ENCODE results near the gene RHBDD3. TPM values are rescaled to one million over a fixed set of nuclear protein-coding genes. Genes with fewer than 3 reads are reported as not detected.

The RHBDD3 gene
- total RNA-seq, 1 donor from 2014 or later: 65.1 TPM

- Mint-ChIP-seq H3K27ac (peak overlapping the region; percentile 86), H3K4me1 (ENCODE audit: low read depth) (peaks cover 3% of the 10 kb centered on the region), H3K27me3 (peaks cover 4% of the 10 kb centered on the region), H3K9me3 (ENCODE audit: low read depth) (no peaks in the 10 kb centered on the region), H3K36me3 (ENCODE audit: insufficient read depth) (no peaks in the 10 kb centered on the region), H3K4me3 (ENCODE audit: low read depth) (peak overlapping the region; percentile 81)
- no peak for DNase-seq (ENCODE audit: low spot score, unreplicated experiment)
- no peak for TF ChIP-seq CTCF (IDR thresholded peaks at IDR 0.05; ENCODE audit: unreplicated experiment)
These were observed 39.9 kb upstream of the RHBDD3 start for GRCh38 chr22:29307596-29308147.

GRCh38 chr22:29306835-29307595 is 39.2 kb upstream of the RHBDD3 start:
- Mint-ChIP-seq H3K4me3 (ENCODE audit: low read depth) (peak overlapping the region; percentile 81), H3K27ac (peak overlapping the region; percentile 86), H3K4me1 (ENCODE audit: low read depth) (peaks cover 3% of the 10 kb centered on the region), H3K36me3 (ENCODE audit: insufficient read depth) (no peaks in the 10 kb centered on the region), H3K9me3 (ENCODE audit: low read depth) (no peaks in the 10 kb centered on the region), H3K27me3 (no peaks in the 10 kb centered on the region)
- no peak for TF ChIP-seq CTCF (IDR thresholded peaks at IDR 0.05; ENCODE audit: unreplicated experiment)
- peak; percentile 67 for DNase-seq (ENCODE audit: low spot score, unreplicated experiment)

GRCh38 chr22:29306175-29306834 is 38.5 kb upstream of the RHBDD3 start, which contains the start of gene GAS2L1:
GAS2L1 (plus strand) TSS chr22:29306650; CDS start chr22:29308106, 1,456 bp downstream.
- Mint-ChIP-seq H3K9me3 (ENCODE audit: low read depth) (no peaks in the 10 kb centered on the region), H3K27me3 (no peaks in the 10 kb centered on the region), H3K27ac (peak within 1 kb of the TSS; percentile 86), H3K4me3 (ENCODE audit: low read depth) (peak within 1 kb of the TSS; percentile 81), H3K36me3 (ENCODE audit: insufficient read depth) (no peaks in the 10 kb centered on the region), H3K4me1 (ENCODE audit: low read depth) (peaks cover 3% of the 10 kb centered on the region)
- DNase-seq (ENCODE audit: low spot score, unreplicated experiment): peak; percentile 64
- TF ChIP-seq CTCF (IDR thresholded peaks at IDR 0.05; ENCODE audit: unreplicated experiment): peak; percentile 66

DNA sequence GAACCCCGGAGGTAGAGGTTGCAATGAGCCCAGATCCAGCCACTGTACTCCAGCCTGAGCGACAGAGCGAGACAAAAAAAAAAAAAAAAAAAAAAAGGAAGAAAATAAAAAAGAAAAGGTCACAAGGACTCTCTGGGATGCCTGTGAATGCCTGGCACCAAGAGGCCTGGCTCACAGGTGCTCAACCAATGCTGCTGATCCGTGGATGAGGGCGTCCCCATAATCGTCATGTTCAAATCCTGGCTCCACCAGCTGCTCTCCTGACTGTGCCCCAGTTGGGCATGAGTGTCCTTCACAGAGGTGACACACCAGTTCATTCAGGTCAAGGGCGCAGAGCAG is 38.0 kb upstream of the RHBDD3 start:
- Mint-ChIP-seq H3K27me3 (no peaks in the 10 kb centered on the region), H3K4me1 (ENCODE audit: low read depth) (peaks cover 3% of the 10 kb centered on the region), H3K36me3 (ENCODE audit: insufficient read depth) (peaks cover 3% of the 10 kb centered on the region), H3K4me3 (ENCODE audit: low read depth) (peak overlapping the region; percentile 77), H3K27ac (no peak overlapping the region), H3K9me3 (ENCODE audit: low read depth) (no peaks in the 10 kb centered on the region)
- no peak for DNase-seq (ENCODE audit: low spot score, unreplicated experiment)
- no peak for TF ChIP-seq CTCF (IDR thresholded peaks at IDR 0.05; ENCODE audit: unreplicated experiment)

DNA sequence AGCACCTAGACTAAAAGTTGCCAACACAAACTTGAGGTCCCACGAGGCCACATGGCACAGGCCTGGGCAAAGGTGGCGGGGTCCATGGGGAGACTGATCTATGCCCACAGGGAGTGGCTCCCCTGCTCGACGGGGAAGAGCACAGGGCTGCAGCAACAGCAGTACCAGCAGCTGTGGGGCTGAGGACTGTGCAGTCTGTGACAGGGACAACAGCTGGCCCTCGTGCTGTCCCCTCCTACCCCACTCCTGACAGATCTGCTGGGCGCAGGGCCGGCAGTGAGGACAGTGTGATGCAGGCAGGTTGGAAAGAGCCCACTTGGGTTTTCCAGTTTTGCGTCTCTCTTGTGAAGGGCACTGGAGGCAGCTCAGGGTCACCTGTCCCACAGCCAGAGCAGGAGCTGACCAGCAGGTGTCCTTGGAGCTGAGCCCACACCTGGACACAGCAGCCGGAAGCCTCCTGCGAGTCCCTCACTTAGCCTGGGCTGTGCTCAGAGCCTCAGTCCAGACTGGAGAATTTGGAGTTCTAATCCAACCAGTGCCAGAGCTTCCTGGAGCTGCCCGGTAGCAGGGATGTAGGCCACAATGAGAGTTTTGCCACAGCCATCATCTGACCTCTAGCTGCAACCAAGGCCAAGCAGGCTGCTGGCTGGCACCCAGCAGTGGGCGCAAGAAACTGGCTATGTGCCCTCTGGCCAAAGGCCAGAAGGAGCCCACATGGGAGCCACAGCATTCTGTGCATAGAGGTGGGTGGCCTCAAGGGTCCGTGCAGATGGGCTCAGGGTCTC is 35.1 kb upstream of the RHBDD3 start:
- Mint-ChIP-seq H3K4me1 (ENCODE audit: low read depth) (peaks cover 1% of the 10 kb centered on the region), H3K27me3 (no peaks in the 10 kb centered on the region), H3K9me3 (ENCODE audit: low read depth) (no peaks in the 10 kb centered on the region), H3K36me3 (ENCODE audit: insufficient read depth) (peaks cover 17% of the 10 kb centered on the region), H3K27ac (no peak overlapping the region), H3K4me3 (ENCODE audit: low read depth) (no peak overlapping the region)
- no peak for DNase-seq (ENCODE audit: low spot score, unreplicated experiment)
- TF ChIP-seq CTCF (IDR thresholded peaks at IDR 0.05; ENCODE audit: unreplicated experiment): no peak

Measured in progenitor cell of endocrine pancreas (in vitro differentiated cells).